ENCODE results near the gene CACNA2D1. TPM values are rescaled to one million over a fixed set of nuclear protein-coding genes. Genes with fewer than 3 reads are reported as not detected.

CACNA2D1 gene
- total and polyA plus RNA-seq, 4 donors, result 4.5 to 40.7 (median 24.3) TPM

GRCh38 chr7:82098414-82098813, 345.2 kb downstream of the CACNA2D1 start:
- ATAC-seq (ENCODE audit: low FRiP score) (no peak), DNase-seq (no peak)
- no peak overlapping the region for H3K4me3 ChIP-seq (ENCODE audit: low read length in 2 of 2)
- 88 to 91% methylated on average over 2 of the region's 2 CpGs for WGBS, 2 donors
- no peaks in the 10 kb centered on the region for H3K36me3 ChIP-seq (ENCODE audit: control insufficient read depth in 1 of 2, insufficient read depth in 2 of 2, low read length in 1 of 2)
- H3K4me1 ChIP-seq (ENCODE audit: control insufficient read depth in 1 of 2, insufficient read depth in 2 of 2, low read length in 2 of 2), result no peaks in the 10 kb centered on the region
- H3K9me3 ChIP-seq (ENCODE audit: control insufficient read depth, low read length), result no peaks in the 10 kb centered on the region
- H3K27ac ChIP-seq (ENCODE audit: low read depth in 1 of 2, low read length in 2 of 2), result no peak overlapping the region
- intact Hi-C loops (cut with DNase I), result no loop called here
- no peaks in the 10 kb centered on the region for H3K27me3 ChIP-seq (ENCODE audit: control insufficient read depth in 1 of 2, insufficient read depth in 2 of 2, low read length in 1 of 2)

GRCh38 chr7:82091126-82091684, 352.4 kb downstream of the CACNA2D1 start:
- intact Hi-C loops (cut with DNase I), result no loop called here
- no peaks in the 10 kb centered on the region for H3K9me3 ChIP-seq (ENCODE audit: control insufficient read depth, low read length)
- H3K4me3 ChIP-seq (ENCODE audit: low read length in 2 of 2), result no peak overlapping the region
- no peaks in the 10 kb centered on the region for H3K4me1 ChIP-seq (ENCODE audit: control insufficient read depth in 1 of 2, insufficient read depth in 2 of 2, low read length in 2 of 2)
- H3K27ac ChIP-seq (ENCODE audit: low read depth in 1 of 2, low read length in 2 of 2), result no peak overlapping the region
- ATAC-seq (ENCODE audit: low FRiP score) (no peak), DNase-seq (no peak)
- no peaks in the 10 kb centered on the region for H3K36me3 ChIP-seq (ENCODE audit: control insufficient read depth in 1 of 2, insufficient read depth in 2 of 2, low read length in 1 of 2)
- 85 to 91% methylated on average over 4 of the region's 4 CpGs for WGBS, 2 donors
- no peaks in the 10 kb centered on the region for H3K27me3 ChIP-seq (ENCODE audit: control insufficient read depth in 1 of 2, insufficient read depth in 2 of 2, low read length in 1 of 2)

DNA sequence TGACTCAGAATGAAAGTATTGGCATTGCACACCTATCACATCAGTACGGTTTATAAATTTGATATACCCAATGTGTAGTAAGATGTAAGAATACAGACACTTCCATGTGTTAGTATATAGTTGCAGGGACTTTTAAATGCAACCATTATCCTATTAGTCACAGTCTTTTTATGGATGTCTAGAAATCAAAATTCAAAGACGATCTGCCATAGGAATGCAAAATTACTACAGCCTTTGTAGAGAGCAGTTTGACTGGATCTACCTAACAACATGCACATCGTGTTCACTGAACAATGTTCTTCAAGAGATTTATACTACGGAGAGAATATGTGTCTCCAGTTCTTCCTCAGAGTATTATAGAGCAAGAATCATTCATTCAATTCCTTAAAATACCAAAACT, 356.5 kb downstream of the CACNA2D1 start:
- no peak overlapping the region for H3K4me3 ChIP-seq (ENCODE audit: low read length in 2 of 2)
- no peak for DNase-seq
- no peaks in the 10 kb centered on the region for H3K27me3 ChIP-seq (ENCODE audit: control insufficient read depth in 1 of 2, insufficient read depth in 2 of 2, low read length in 1 of 2)
- no peaks in the 10 kb centered on the region for H3K36me3 ChIP-seq (ENCODE audit: control insufficient read depth in 1 of 2, insufficient read depth in 2 of 2, low read length in 1 of 2)
- no peak for ATAC-seq (ENCODE audit: low FRiP score)
- intact Hi-C loops (cut with DNase I), result no loop called here
- 90 to 92% methylated on average over 4 of the region's 4 CpGs for WGBS, 2 donors
- no peak overlapping the region for H3K27ac ChIP-seq (ENCODE audit: low read depth in 1 of 2, low read length in 2 of 2)
- no peaks in the 10 kb centered on the region for H3K9me3 ChIP-seq (ENCODE audit: control insufficient read depth, low read length)
- H3K4me1 ChIP-seq (ENCODE audit: control insufficient read depth in 1 of 2, insufficient read depth in 2 of 2, low read length in 2 of 2), result no peaks in the 10 kb centered on the region

- ATAC-seq (ENCODE audit: low FRiP score) (no peak), DNase-seq (no peak)
- H3K36me3 ChIP-seq (ENCODE audit: control insufficient read depth in 1 of 2, insufficient read depth in 2 of 2, low read length in 1 of 2), result no peaks in the 10 kb centered on the region
- intact Hi-C loops (cut with DNase I), result no loop called here
- H3K9me3 ChIP-seq (ENCODE audit: control insufficient read depth, low read length), result no peaks in the 10 kb centered on the region
- H3K4me1 ChIP-seq (ENCODE audit: control insufficient read depth in 1 of 2, insufficient read depth in 2 of 2, low read length in 2 of 2), result no peaks in the 10 kb centered on the region
- H3K4me3 ChIP-seq (ENCODE audit: low read length in 2 of 2), result no peak overlapping the region
- H3K27me3 ChIP-seq (ENCODE audit: control insufficient read depth in 1 of 2, insufficient read depth in 2 of 2, low read length in 1 of 2), result no peaks in the 10 kb centered on the region
- no peak overlapping the region for H3K27ac ChIP-seq (ENCODE audit: low read depth in 1 of 2, low read length in 2 of 2)
- WGBS, 2 donors, result 95% methylated on average over 4 of the region's 4 CpGs
These were observed 358.5 kb downstream of the CACNA2D1 start for GRCh38 chr7:82085116-82085515.

- no peaks in the 10 kb centered on the region for H3K27me3 ChIP-seq (ENCODE audit: control insufficient read depth in 1 of 2, insufficient read depth in 2 of 2, low read length in 1 of 2)
- no peak for DNase-seq
- no peak for ATAC-seq (ENCODE audit: low FRiP score)
- WGBS, 2 donors, result 89 to 95% methylated on average over 12 of the region's 12 CpGs
- no peaks in the 10 kb centered on the region for H3K36me3 ChIP-seq (ENCODE audit: control insufficient read depth in 1 of 2, insufficient read depth in 2 of 2, low read length in 1 of 2)
- no peaks in the 10 kb centered on the region for H3K9me3 ChIP-seq (ENCODE audit: control insufficient read depth, low read length)
- no peak overlapping the region for H3K27ac ChIP-seq (ENCODE audit: low read depth in 1 of 2, low read length in 2 of 2)
- H3K4me3 ChIP-seq (ENCODE audit: low read length in 2 of 2), result no peak overlapping the region
- H3K4me1 ChIP-seq (ENCODE audit: control insufficient read depth in 1 of 2, insufficient read depth in 2 of 2, low read length in 2 of 2), result no peaks in the 10 kb centered on the region
- intact Hi-C loops (cut with DNase I), result no loop called here
These were observed 361.8 kb downstream of the CACNA2D1 start for GRCh38 chr7:82081644-82082224.

- WGBS, 2 donors, result 35 to 36% methylated on average over 4 of the region's 4 CpGs
- no peaks in the 10 kb centered on the region for H3K4me1 ChIP-seq (ENCODE audit: control insufficient read depth in 1 of 2, insufficient read depth in 2 of 2, low read length in 2 of 2)
- H3K36me3 ChIP-seq (ENCODE audit: control insufficient read depth in 1 of 2, insufficient read depth in 2 of 2, low read length in 1 of 2), result no peaks in the 10 kb centered on the region
- ATAC-seq (ENCODE audit: low FRiP score) (no peak), DNase-seq (no peak)
- H3K9me3 ChIP-seq (ENCODE audit: control insufficient read depth, low read length), result no peaks in the 10 kb centered on the region
- intact Hi-C loops (cut with DNase I), result no loop called here
- no peak overlapping the region for H3K27ac ChIP-seq (ENCODE audit: low read depth in 1 of 2, low read length in 2 of 2)
- no peak overlapping the region for H3K4me3 ChIP-seq (ENCODE audit: low read length in 2 of 2)
- H3K27me3 ChIP-seq (ENCODE audit: control insufficient read depth in 1 of 2, insufficient read depth in 2 of 2, low read length in 1 of 2), result no peaks in the 10 kb centered on the region
These were observed 363.2 kb downstream of the CACNA2D1 start for GRCh38 chr7:82080254-82080927.

DNA sequence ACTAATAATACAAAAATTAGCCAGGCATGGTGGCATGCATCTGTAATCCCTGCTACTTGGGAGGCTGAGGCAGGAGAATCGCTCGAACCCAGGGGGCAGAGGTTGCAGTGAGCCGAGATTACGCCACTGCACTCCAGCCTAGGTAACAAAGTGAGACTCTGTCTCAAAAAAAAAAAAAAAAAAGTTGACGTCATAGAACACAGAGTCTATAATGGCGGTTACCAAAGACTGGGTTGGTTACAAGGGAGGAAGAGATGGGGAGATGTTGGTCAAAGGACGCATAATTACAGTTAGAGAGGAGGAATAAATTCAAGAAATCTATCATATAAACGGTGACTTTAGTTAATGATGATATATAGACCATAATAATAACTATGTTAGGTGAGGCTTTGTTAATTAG, 364.1 kb downstream of the CACNA2D1 start:
- no peak for ATAC-seq (ENCODE audit: low FRiP score)
- no peak for DNase-seq
- 96 to 100% methylated on average over 8 of the region's 8 CpGs for WGBS, 2 donors
- H3K36me3 ChIP-seq (ENCODE audit: control insufficient read depth in 1 of 2, insufficient read depth in 2 of 2, low read length in 1 of 2), result no peaks in the 10 kb centered on the region
- H3K4me1 ChIP-seq (ENCODE audit: control insufficient read depth in 1 of 2, insufficient read depth in 2 of 2, low read length in 2 of 2), result no peaks in the 10 kb centered on the region
- no peak overlapping the region for H3K27ac ChIP-seq (ENCODE audit: low read depth in 1 of 2, low read length in 2 of 2)
- intact Hi-C loops (cut with DNase I), result no loop called here
- no peaks in the 10 kb centered on the region for H3K27me3 ChIP-seq (ENCODE audit: control insufficient read depth in 1 of 2, insufficient read depth in 2 of 2, low read length in 1 of 2)
- no peaks in the 10 kb centered on the region for H3K9me3 ChIP-seq (ENCODE audit: control insufficient read depth, low read length)
- H3K4me3 ChIP-seq (ENCODE audit: low read length in 2 of 2), result no peak overlapping the region

GRCh38 chr7:82078807-82079206, 364.8 kb downstream of the CACNA2D1 start:
- DNase-seq, result no peak
- 96 to 98% methylated on average over 2 of the region's 2 CpGs for WGBS, 2 donors
- Histone ChIP-seq H3K27me3 (ENCODE audit: control insufficient read depth in 1 of 2, insufficient read depth in 2 of 2, low read length in 1 of 2) (no peaks in the 10 kb centered on the region), H3K4me3 (ENCODE audit: low read length in 2 of 2) (no peak overlapping the region), H3K27ac (ENCODE audit: low read depth in 1 of 2, low read length in 2 of 2) (no peak overlapping the region), H3K36me3 (ENCODE audit: control insufficient read depth in 1 of 2, insufficient read depth in 2 of 2, low read length in 1 of 2) (no peaks in the 10 kb centered on the region), H3K9me3 (ENCODE audit: control insufficient read depth, low read length) (no peaks in the 10 kb centered on the region), H3K4me1 (ENCODE audit: control insufficient read depth in 1 of 2, insufficient read depth in 2 of 2, low read length in 2 of 2) (no peaks in the 10 kb centered on the region)
- intact Hi-C loops (cut with DNase I), result no loop called here
- ATAC-seq (ENCODE audit: low FRiP score), result no peak

- H3K4me1 ChIP-seq (ENCODE audit: control insufficient read depth in 1 of 2, insufficient read depth in 2 of 2, low read length in 2 of 2), result no peaks in the 10 kb centered on the region
- H3K4me3 ChIP-seq (ENCODE audit: low read length in 2 of 2), result no peak overlapping the region
- H3K36me3 ChIP-seq (ENCODE audit: control insufficient read depth in 1 of 2, insufficient read depth in 2 of 2, low read length in 1 of 2), result no peaks in the 10 kb centered on the region
- intact Hi-C loops (cut with DNase I), result no loop called here
- ATAC-seq (ENCODE audit: low FRiP score) (no peak), DNase-seq (no peak)
- H3K27me3 ChIP-seq (ENCODE audit: control insufficient read depth in 1 of 2, insufficient read depth in 2 of 2, low read length in 1 of 2), result no peaks in the 10 kb centered on the region
- 71% methylated on average over 2 of the region's 2 CpGs for whole genome bisulfite sequencing, 2 donors
- H3K27ac ChIP-seq (ENCODE audit: low read depth in 1 of 2, low read length in 2 of 2), result no peak overlapping the region
- no peaks in the 10 kb centered on the region for H3K9me3 ChIP-seq (ENCODE audit: control insufficient read depth, low read length)
These were observed 372.1 kb downstream of the CACNA2D1 start for GRCh38 chr7:82071468-82071867.
